Stimulated activated CD8-positive, alpha-beta memory T cell treated with anti-CD3 and anti-CD28 coated beads, Interleukin-12 subunit alpha, Interleukin-12 subunit beta, amount 100 ng/mL, for 24 hours (primary cell): ENCODE results near the gene PCSK7.
A peak's percentile ranks its signal among the peaks of the same experiment; 100 is the strongest.
"Not testable (repeated sequence)": the region's sequence is repeated elsewhere in the genome, so short reads cannot be mapped to it uniquely, and the experiment has no call there.

Experiments
- DNase-seq: peaks from one replicate; pipeline ENCODE4 v3.0.0-alpha.2; 2020; ENCODE audit errors: extremely low read depth

The PCSK7 gene, protein sequence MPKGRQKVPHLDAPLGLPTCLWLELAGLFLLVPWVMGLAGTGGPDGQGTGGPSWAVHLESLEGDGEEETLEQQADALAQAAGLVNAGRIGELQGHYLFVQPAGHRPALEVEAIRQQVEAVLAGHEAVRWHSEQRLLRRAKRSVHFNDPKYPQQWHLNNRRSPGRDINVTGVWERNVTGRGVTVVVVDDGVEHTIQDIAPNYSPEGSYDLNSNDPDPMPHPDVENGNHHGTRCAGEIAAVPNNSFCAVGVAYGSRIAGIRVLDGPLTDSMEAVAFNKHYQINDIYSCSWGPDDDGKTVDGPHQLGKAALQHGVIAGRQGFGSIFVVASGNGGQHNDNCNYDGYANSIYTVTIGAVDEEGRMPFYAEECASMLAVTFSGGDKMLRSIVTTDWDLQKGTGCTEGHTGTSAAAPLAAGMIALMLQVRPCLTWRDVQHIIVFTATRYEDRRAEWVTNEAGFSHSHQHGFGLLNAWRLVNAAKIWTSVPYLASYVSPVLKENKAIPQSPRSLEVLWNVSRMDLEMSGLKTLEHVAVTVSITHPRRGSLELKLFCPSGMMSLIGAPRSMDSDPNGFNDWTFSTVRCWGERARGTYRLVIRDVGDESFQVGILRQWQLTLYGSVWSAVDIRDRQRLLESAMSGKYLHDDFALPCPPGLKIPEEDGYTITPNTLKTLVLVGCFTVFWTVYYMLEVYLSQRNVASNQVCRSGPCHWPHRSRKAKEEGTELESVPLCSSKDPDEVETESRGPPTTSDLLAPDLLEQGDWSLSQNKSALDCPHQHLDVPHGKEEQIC

DNA sequence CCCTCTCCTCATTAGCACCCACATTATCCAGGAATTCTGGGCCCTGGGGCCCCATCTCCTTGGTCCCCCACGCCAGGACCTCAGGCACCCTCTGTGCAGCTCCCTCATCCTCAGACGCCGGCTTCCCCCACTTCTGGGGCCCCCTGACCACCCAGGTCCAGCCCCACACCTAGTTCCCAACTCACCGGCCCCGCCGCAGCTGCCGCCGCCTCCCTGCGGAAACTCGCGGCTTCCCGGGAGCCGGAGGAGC, at the start of gene PCSK7:
TSS of gene PCSK7 (minus strand) at position 232 of the 250 bp plus-strand sequence. CDS start 2,229 bp downstream, outside the sequence.
- peak; percentile 27 for DNase-seq

DNA sequence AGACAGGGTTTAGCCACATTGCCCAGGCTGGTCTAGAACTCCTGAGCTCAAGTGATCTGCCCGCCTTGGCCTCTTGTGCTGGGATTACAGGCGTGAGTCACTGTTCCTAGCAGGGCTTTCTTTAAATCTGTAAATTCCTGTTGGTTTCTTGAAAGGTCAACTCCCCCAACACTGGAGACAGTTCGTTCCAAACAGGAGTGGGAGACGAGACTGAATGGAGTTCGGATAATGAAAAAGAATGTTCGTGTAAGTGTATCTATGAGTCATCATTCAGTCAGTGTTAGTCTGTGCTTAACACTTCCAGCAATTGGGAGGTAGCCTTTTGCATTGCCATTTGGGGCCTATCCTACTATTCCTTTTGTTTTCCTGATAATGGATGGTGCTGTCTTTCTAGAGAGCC, 49.3 kb upstream of the PCSK7 start:
- no peak for DNase-seq

DNA sequence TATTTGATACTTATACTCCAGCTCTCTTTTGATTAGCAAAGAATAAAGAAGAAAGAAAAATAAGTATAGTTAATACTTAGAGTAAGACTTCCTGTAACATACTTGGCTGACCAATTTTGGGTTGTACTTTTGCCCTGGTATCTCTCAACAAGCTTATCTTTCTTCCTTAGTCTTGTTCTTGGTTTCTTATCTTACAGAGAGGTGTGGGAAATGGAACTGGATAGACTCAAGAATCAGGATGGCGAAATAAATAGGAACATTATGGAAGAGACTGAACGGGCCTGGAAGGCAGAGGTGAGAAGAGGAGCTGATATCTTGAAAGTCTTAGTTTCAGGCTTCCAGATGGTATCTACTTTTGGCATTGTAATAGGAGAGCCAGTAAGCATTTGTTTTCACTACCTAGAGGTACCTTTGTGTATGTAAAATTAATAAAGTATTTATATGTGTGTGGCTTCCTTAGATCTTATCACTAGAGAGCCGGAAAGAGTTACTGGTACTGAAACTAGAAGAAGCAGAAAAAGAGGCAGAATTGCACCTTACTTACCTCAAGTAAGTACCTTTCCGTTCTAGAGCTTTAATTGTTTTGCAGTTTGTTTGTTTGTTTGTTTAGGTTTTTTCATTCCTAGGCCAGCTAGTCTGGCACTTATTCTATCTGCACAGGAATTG, 48.0 kb upstream of the PCSK7 start:
- DNase-seq = no peak

DNA sequence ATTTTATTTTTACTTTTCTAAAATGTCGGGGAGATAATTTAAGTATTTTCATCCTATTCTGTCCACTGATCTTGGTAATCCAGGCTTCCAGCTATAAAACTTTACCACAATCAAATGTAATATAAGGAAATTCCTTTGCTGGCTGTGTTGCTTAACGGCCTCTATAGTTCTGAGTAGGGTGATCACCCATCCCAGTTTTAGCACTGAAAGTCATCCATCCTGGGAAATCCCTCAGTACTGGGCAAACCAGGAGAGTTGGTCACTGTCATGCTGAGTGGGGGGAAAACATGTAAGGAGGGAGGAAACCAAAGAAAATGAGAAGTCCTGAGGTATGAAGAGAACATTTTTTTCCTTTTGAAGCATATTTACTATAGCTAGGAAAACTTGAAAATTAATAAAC, 46.5 kb upstream of the PCSK7 start:
- no peak for DNase-seq

DNA sequence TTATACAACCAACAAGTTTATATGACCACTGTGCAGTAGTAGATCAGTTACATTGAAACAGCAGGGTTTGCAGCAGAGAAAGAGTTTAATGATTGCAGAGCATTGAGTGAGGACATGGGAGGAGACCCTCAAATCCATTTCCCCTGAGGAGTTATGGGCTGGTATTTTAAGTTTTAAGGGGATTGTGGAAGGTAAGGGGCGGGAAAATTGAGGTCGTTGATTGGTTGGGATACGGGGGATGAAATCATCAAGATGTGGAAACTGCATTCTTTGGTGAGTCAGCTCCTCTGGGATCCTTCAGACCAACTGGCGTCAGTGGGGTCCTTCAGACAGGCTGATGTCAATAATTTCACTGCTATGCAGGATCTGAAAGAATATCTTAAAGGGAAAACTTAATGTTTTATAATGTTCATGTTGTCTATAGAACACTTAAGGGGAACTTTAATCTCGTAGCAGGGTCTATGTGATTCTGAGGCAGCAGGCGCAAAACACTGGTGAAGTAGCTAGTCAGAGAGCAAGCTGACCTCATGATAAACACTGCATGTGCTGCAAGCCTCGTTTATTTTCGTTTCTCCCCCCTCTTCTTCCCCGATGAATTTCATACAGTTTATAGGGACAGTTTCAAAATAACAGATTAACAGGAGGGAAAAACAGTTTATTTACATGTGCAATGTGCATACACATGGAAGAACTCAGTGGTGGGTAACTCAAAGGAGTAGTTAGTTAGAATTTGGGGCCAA, 41.8 kb upstream of the PCSK7 start:
- no peak for DNase-seq

DNA sequence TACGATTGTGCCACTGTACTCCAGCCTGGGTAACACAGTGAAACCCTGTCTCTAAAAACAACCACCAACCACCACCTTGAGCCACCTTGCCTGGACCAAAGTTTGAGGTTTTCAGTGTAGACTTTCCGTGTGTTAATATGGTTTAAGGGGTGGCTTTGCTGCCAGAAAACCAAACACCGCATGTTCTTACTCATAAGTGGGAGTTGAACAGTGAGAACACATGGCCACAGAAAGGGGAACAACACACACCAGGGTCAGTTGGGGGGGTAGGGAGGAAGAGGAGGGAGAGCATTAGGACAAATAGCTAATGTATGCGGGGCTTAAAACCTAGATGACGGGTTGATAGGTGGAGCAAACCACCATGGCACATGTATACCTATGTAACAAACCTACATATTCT, 40.3 kb upstream of the PCSK7 start:
- not testable (repeated sequence) for DNase-seq

DNA sequence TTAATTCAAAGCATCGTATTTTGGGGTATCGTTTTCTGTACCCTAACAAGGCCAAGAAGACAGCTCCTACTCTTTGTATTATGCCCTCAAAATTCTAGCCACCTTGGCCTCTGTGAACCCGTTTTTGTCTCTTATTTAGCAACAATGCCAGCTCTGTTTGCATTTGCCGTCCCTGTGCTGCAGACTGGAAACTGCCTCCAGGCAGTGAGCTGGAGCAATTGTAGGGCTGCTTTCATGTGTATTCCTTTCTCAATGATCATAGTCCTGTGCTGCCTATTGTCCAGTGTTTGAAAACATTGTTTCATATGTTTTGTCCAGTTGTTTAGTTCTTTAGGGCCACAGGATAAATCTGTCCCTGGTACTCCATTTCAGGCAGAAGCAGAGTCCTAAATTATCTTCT, 39.3 kb upstream of the PCSK7 start:
- DNase-seq = no peak

DNA sequence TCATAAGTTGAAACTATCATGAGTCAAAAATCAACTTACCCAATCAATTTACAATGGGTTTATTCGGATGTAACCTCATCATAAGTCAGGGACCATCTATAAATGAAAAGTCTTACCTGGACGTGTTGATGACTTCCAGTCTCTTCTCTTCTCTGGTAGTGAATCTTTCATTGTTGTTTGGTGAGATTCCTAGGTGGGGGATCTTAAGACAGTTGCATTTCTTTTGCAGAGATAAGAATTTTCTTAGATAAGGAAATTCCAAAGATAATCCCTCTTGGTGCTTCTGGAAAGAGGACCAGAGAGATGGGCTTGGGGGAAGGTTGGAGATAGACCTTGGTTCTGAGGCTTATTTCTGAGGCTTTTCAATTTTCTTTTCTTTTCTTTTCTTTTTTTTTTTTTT, 38.0 kb upstream of the PCSK7 start:
- DNase-seq = no peak

DNA sequence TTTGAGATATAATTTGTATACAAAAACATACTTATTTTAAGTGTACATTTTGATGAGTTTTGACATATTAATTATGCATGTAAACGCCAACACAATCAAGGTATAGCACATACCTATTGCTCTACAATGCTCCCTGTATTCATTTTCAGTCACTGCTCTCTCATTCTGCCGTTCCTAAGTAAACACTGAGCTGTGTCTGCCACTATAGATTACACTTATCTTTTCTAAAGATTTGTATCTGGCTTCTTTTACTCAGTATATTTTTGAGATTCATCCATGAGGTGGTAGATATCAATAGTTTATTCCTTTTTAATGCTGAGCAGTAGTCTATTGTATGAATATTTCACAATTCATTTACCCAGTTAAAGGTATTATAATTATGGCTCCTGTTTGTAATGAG, 33.9 kb upstream of the PCSK7 start:
- DNase-seq = no peak

DNA sequence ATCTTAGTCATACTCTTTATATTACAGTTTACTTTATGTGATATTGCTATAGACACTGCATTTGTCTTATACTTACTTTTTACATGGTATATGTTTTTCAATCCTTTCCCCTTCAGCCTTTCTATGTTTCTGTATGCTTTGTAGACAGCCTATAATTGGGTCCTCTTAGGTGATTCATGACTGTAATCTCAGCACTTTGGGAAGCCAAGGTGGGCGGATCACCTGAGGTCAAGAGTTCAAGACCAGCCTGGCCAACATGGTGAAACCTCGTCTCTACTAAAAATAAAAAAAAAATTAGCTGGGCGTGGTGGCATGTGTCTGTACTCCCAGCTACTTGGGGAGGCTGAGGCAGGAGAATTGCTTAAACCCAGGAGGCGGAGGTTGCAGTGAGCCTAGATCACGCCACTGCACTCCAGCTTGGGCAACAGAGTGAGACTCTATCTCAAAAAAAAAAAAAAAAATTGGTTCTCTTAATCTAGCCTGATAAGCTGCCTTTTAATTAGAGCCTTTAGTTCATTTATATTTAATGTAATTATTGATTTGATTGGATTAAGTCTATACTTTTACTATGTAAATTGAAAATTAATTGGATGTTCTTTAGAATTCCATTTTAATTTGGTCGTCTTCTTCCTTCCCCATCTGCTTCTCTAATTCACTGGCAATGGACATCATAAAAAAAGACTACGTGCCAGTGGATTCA, 32.9 kb upstream of the PCSK7 start:
- DNase-seq = not testable (repeated sequence)

DNA sequence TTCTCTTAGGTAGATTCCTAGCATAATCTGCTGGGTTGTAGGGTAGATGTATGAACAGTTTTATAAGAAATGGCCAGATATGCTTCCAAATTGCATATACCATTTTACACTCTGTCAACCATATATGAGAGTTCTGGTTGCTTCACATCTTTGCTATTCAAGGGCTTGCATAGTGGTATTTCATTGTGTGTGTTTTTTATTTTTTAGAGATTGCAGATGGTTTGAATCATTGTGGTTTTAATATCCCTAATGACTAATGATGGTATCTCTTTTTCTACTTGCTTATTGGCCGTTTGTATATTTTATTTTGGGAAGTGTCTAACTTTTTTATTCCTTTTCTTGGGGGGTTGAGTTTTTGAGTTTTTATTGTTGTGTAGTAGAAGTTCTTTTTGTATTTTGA, 27.5 kb upstream of the PCSK7 start:
- no peak for DNase-seq

DNA sequence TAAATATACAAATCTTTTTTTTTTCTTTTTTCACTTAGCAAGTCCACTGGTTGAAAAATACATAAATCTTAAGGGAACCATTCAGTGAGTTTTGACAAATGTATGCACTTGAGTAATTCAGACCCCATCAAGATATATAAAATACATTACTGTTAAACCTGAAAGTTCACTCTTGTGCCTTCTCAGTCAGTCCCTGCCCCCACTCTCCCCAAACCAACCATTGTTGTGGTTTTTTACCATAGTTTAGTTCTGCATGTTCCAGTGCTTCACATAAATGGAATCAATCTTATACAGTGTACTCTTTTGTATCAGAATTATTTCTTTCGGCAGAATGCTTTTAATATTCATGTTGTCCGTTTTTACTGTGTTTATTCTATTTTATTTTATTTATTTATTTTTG, 26.7 kb upstream of the PCSK7 start:
- no peak for DNase-seq

DNA sequence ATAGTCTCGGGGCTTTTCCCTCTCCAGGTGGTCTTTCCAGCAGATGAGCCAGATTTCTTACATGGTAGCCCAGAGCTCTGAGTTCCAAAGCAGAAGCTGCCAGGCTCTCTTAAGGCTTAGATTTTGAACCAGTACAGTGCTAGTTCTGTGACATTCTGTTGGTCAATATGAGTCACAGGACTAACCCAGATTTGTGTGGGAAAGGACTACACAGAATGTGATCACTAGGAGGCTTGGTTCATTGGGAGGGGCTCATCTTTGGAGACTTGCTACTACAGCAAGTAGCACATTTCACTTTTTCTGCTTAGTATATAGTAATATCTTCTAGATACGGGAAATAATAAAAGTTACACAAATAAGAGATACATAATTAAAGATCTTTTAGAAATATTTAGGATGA, 24.7 kb upstream of the PCSK7 start:
- no peak for DNase-seq

DNA sequence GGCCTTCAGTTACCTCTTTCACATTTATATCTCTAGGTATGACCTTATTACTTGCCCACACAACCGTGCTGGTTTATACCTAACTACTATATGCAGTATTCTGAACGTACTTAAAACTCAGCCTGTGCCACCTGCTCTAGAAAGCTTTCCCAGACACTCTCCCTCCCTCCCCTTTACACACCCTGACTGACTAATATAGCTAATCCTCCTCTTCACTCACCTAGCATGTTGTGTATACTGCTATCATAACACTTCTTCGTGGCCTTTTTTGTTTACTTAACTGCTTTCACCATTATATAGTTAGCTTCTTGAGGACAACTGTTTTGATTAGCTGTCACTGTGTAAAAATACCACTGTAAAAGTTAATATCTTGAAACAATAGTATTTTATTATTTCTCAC, 24.1 kb upstream of the PCSK7 start:
- DNase-seq = no peak

DNA sequence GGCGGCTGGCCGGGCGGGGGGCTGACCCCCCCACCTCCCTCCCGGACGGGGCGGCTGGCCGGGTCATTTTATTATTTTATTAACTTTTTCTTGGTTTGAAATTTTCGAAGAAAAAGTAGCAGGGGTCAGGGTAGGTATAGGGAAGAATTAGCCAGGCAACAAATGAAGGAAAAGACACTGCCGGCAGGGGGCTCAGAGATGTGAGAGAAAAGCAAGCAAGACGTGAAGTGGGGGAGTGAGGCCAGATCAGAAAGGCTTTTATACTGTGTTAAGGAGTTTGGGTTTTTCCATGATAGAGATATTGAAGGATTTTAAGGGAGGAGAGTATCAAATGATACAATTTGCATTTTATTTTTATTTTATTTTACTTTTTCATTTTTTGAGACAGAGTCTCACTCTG, 19.6 kb upstream of the PCSK7 start:
- no peak for DNase-seq

DNA sequence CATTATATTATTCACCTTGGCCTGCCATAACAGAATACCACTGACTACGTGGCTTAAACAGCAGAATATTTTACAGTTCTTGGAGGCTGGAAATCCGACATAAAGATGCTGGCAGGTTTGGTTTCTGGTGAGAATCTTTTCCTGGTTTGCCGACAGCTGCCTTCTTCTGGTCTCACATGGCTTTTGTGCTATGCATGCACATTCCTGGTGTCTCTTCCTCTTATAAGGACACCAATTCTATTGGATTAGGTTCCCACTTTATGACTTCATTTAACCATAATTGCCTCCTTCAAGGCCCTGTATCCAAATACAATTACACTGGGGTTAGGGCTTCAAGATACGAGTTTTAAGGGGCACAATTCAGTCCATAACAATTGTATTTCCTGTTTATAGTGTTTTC, 17.7 kb upstream of the PCSK7 start:
- no peak for DNase-seq

DNA sequence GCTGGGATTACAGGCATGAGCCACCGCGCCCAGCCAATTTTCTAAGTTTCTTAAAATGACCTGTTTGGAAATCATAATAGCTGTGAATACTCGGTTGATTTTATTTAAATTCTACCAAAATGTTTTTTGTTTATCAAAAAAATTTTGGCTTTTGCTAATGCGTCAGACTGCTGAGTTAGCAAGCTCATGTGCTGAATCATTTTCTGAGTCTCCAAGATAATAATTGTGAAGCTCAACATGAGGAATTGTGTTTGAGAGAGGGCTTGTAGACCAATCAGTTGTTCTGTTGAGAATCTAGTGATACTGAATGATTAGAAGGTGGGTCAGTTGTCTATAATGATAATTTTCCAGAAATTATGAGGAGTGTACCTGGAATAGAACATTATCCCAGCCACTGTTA, 16.5 kb upstream of the PCSK7 start:
- no peak for DNase-seq

DNA sequence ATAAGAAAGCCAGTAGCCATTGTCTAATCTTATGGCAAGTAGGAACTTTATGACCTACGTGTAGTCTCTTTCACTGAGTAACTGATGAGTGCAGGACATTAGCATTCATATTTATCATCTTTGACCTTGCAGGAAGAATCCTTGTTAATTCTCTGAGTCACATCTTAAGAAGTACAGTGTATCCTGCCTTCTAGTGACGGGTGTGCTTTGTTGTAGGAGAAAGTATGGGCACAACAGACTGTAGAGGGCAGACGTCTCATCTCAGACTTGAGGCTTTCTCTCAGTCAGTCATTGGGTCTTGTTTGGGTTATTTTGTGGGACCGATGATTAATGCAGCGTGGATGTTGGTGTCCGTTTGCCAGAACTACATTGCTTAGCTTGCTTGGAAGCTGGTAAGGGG, 7.4 kb upstream of the PCSK7 start:
- DNase-seq = no peak

DNA sequence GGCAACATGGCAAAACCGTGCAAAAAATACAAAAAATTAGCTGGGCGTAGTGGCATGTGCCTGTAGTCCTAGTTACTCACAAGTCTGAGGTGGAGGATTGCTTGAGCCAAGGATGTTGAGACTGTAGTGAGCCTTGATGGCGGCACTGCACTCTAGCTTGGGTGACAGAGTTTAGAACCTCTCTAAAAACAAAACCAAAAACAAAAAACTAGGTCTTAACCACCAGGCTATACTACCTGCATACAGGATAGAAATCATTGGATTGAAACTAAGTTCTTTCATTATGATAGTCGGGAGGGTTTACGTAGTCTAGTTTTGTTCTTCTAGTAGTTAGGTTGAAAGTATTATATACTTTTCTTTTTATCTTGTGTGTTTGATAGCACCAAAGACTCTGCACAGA, 6.3 kb upstream of the PCSK7 start:
- no peak for DNase-seq

DNA sequence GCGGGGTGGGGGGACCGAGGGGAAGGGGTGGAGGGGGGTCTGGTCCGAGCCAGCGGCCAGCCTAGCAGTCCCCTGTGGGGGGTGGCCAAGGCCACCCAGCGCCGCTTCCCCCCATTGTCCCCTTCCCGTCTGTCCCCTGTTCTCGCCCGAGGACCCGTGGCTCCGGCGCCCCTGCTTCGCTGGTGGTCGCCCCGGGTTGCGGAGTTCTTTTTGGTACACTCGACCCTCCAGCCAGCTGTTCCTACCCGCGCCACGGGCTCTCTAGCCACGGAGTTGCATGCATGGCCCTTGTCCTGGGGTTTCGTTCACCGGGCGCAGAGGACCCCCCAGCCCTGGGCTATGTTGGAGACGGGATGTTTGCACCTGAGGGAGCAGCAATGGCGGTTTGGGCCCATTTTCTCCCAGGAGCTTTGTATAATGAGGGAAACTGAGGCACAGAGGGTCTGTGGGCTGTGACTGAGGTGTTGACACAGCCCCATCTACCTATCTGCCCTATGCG, 1.1 kb upstream of the PCSK7 start:
- DNase-seq = no peak

DNA sequence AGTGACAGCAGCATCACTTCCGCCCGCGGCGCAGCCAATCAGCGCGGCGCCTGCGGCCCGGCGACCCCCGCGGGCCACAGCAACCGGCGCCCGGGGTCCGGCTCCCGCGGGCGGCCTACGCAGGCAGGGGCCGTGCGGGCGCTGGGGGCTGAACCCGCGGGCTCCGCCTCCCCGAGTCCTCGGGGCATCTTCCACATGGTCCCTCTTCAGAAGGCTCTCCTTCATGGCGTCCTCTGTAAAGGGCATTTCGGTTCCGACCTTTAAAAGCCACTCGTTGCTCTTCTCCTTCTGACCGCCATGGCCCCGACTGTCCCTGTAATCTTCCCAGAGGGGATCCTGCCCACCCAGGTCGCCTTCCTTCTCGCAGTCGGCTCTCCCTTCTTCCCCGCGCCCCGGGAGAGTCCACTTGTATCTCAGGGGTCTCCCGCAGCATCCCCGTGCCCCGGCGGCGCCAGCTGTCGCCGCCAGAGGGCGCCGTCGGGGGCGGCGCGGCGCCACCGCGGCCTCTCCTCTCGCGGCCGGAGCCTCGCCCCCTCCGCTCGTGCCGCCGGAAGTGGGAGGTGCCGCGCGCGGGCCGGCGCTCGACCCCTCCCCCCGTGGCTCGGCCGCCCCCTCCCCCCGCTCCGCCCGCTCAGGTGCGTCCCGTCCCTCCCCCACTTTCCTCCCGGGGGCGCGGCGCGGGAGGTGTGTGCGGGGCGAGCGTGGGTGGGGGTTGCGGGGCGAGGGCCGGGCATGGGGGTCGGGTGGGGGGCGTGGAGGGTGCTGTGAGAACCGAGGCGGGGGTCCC, 412 bp upstream of the PCSK7 start, which contains the start of gene RNF214:
TSS of gene RNF214 (plus strand) at position 580 of the 787 bp plus-strand sequence. CDS start 1,602 bp downstream, outside the sequence.
- DNase-seq = peak; percentile 39
